Endodermal cell (in vitro differentiated cells): Measurements from ENCODE around the gene RCAN1. TPM values are rescaled to one million over a fixed set of nuclear protein-coding genes. Genes with fewer than 3 reads are reported as not detected.

Source experiments
- DNase-seq: peaks from one replicate; pipeline ENCODE4 v3.0.0-alpha.2; 2017
- H3K27ac ChIP-seq: 2 replicates; pipeline ENCODE4 v1.5.1; 2013; ENCODE audit warnings: mild to moderate bottlenecking, low read depth, low read length, moderate library complexity
- H3K27me3 ChIP-seq: 2 replicates; pipeline ENCODE4 v1.6.1; 2013; ENCODE audit warnings: mild to moderate bottlenecking, low read length, moderate library complexity; ENCODE audit not compliant: insufficient read depth, control insufficient read depth, poor library complexity, severe bottlenecking
- H3K36me3 ChIP-seq: 2 replicates; pipeline ENCODE4 v1.7.0; 2013; ENCODE audit warnings: mild to moderate bottlenecking, low read length, moderate library complexity; ENCODE audit not compliant: control insufficient read depth, insufficient read depth
- H3K4me1 ChIP-seq: one replicate; pipeline ENCODE4 v1.7.0; 2013; ENCODE audit warnings: low read length; ENCODE audit not compliant: control insufficient read depth, insufficient read depth
- H3K4me3 ChIP-seq: 2 replicates; pipeline ENCODE4 v1.5.1; 2013; ENCODE audit warnings: mild to moderate bottlenecking, low read length, moderate library complexity
- H3K9ac ChIP-seq: 2 replicates; pipeline ENCODE4 v1.6.1; 2013; ENCODE audit warnings: mild to moderate bottlenecking, low read length, moderate library complexity; ENCODE audit not compliant: poor library complexity, severe bottlenecking; ENCODE audit errors: extremely low read depth
- H3K9me3 ChIP-seq: 2 replicates; pipeline ENCODE4 v1.6.1; 2013; ENCODE audit warnings: mild to moderate bottlenecking, low read length, moderate library complexity; ENCODE audit not compliant: control insufficient read depth
- H3K27ac Mint-ChIP-seq: 2 replicates; pipeline ENCODE4 v1.8.0; 2020; ENCODE audit warnings: mixed read lengths
- H3K27me3 Mint-ChIP-seq: 2 replicates; pipeline ENCODE4 v1.8.0; 2021; ENCODE audit warnings: mild to moderate bottlenecking, mixed read lengths; ENCODE audit not compliant: insufficient read depth
- H3K36me3 Mint-ChIP-seq: 2 replicates; pipeline ENCODE4 v1.8.0; 2020; ENCODE audit warnings: low read depth, mixed read lengths
- H3K4me1 Mint-ChIP-seq: 2 replicates; pipeline ENCODE4 v1.8.0; 2020; ENCODE audit warnings: mixed read lengths
- H3K4me3 Mint-ChIP-seq: 2 replicates; pipeline ENCODE4 v1.8.0; 2020; ENCODE audit warnings: mild to moderate bottlenecking, moderate library complexity, mixed read lengths
- H3K9me3 Mint-ChIP-seq: 2 replicates; pipeline ENCODE4 v1.8.0; 2020; ENCODE audit warnings: mild to moderate bottlenecking, mixed read lengths
- CTCF ChIP-seq: fragments of 200-600 bp; sonication (generic); conservative IDR thresholded peaks from 2 replicates; pipeline ENCODE4 v1.5.0; 2021; ENCODE audit warnings: antibody characterized with exemption, mild to moderate bottlenecking
- WGBS, 2 experiments: methylation state at CpG; one replicate each; pipeline versions ENCODE4 v1.1.5 to v1.1.7; 2013; ENCODE audit warnings: missing lambda C conversion rate in 2 of 2, mixed read lengths in 1 of 2; ENCODE audit not compliant: insufficient coverage in 1 of 2, insufficient read length in 1 of 2; 5-methylcytosine and 5-hydroxymethylcytosine counted together
- total RNA-seq, 2 donors: library from RNA; stranded (reverse); fragmentation: NEBNext Ultra II Directional in 1 of 2; extraction: Animal tissue kit (Norgen Biotek cat#: 25700) in 1 of 2; gene quantifications; 2 replicates in 1 of 2; 3 replicates in 1 of 2; pipeline ENCODE4 v1.2.1, GENCODE V29; 2021

Gene RCAN1
- total RNA-seq, 2 donors from 2014 or later: 6.1 to 6.7 TPM

DNA sequence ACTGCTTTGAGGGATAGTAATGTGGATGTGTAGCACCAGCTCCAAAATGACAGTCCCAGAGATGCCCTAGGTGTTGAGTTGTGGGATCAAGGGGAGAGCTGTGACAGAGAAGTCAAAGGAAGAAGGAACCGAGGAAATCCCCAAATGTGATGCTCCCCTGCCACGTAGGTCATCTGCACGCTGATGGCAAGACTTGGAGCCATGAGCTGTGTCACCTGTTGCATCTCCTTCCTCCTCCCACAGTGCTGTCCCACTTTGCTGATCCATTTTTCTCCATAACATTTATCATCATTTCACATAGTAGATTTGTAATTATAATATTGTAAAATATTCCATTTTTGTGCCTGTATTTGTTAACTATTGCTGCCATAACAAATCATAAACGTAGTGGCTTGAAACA, 17.6 kb upstream of the RCAN1 start:
- Histone ChIP-seq H3K4me3 (no peak overlapping the region), H3K4me1 (no peaks in the 10 kb centered on the region), H3K36me3 (no peaks in the 10 kb centered on the region), H3K27me3 (peaks cover 11% of the 10 kb centered on the region), H3K9me3 (no peaks in the 10 kb centered on the region), H3K27ac (no peak overlapping the region), H3K9ac (no peak overlapping the region)
- WGBS, 2 experiments: 83 to 90% methylated on average over 2 to 4 of the region's 4 CpGs
- TF ChIP-seq CTCF: no peak
- Mint-ChIP-seq H3K27ac (no peak overlapping the region), H3K4me3 (no peak overlapping the region), H3K36me3 (no peaks in the 10 kb centered on the region), H3K9me3 (no peaks in the 10 kb centered on the region), H3K27me3 (peaks cover 34% of the 10 kb centered on the region), H3K4me1 (no peaks in the 10 kb centered on the region)
- no peak for DNase-seq

- no peak overlapping the region for H3K4me3 ChIP-seq
- H3K27me3 Mint-ChIP-seq: peaks cover 29% of the 10 kb centered on the region
- H3K9ac ChIP-seq: no peak overlapping the region
- no peak overlapping the region for H3K27ac ChIP-seq
- WGBS, 2 experiments: 14 to 19% methylated on average over 5 to 6 of the region's 6 CpGs
- no peaks in the 10 kb centered on the region for H3K36me3 ChIP-seq
- DNase-seq: peak; percentile 55
- no peak overlapping the region for H3K27ac Mint-ChIP-seq
- H3K9me3 Mint-ChIP-seq: no peaks in the 10 kb centered on the region
- H3K9me3 ChIP-seq: no peaks in the 10 kb centered on the region
- no peaks in the 10 kb centered on the region for H3K36me3 Mint-ChIP-seq
- H3K4me3 Mint-ChIP-seq: no peak overlapping the region
- H3K4me1 Mint-ChIP-seq: no peaks in the 10 kb centered on the region
- H3K4me1 ChIP-seq: no peaks in the 10 kb centered on the region
- TF ChIP-seq CTCF: peak; percentile 92
- peaks cover 11% of the 10 kb centered on the region for H3K27me3 ChIP-seq
Measured at GRCh38 chr21:34630536-34631143, 15.7 kb upstream of the RCAN1 start.

DNA sequence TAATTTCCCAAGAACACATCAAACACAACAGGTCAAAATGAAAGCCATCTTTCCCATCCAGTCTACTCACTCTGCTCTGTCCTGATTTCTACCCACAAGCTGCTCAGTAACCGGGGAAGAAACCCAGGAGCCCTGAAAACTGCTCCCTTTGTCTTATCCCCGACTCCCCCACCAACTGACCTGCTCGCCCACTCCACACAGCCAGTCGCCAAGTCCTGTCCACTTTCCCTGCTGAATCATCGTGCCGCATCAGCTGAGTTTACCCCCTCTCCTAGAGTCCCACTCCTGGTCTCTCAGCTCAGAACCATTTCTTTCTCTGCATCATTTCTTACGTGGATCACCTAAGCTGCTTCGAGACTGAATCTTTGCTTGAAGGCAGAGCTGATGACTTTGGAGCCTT, 11.2 kb upstream of the RCAN1 start:
- no peaks in the 10 kb centered on the region for H3K9me3 Mint-ChIP-seq
- peaks cover 18% of the 10 kb centered on the region for H3K27me3 Mint-ChIP-seq
- Histone ChIP-seq H3K4me1 (no peaks in the 10 kb centered on the region), H3K9ac (no peak overlapping the region), H3K27me3 (peaks cover 5% of the 10 kb centered on the region), H3K36me3 (no peaks in the 10 kb centered on the region), H3K4me3 (no peak overlapping the region), H3K27ac (no peak overlapping the region), H3K9me3 (no peaks in the 10 kb centered on the region)
- H3K27ac Mint-ChIP-seq: no peak overlapping the region
- no peak for TF ChIP-seq CTCF
- no peaks in the 10 kb centered on the region for H3K4me1 Mint-ChIP-seq
- no peaks in the 10 kb centered on the region for H3K36me3 Mint-ChIP-seq
- H3K4me3 Mint-ChIP-seq: no peak overlapping the region
- peak; percentile 16 for DNase-seq
- WGBS, 2 experiments: 90 to 93% methylated on average over 8 of the region's 8 CpGs
